ENCODE data around the gene UHRF2.

Gene UHRF2

DNA sequence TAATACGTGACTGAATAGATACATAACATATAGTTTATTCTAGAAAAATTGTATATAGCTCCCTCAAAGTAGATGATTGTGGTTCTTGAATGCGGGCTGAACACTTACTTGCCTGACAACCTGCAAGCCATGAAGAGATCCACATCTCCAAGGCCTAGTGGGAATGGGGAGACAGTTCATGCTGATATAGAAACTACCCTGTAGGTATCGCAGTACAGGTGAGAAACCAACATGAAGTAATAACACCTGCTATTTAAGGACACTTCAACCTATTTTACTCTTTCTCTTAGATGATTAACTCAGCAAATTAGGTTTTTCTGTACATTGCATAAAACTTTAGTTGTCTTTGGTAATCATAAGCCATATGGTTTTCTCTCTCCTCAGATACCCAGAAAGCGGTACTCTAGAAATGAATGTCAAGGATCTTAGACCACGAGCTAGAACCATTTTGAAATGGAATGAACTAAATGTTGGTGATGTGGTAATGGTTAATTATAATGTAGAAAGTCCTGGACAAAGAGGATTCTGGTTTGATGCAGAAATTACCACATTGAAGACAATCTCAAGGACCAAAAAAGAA is 47.3 kb downstream of the UHRF2 start:
- TF ChIP-seq, protein P1, sequence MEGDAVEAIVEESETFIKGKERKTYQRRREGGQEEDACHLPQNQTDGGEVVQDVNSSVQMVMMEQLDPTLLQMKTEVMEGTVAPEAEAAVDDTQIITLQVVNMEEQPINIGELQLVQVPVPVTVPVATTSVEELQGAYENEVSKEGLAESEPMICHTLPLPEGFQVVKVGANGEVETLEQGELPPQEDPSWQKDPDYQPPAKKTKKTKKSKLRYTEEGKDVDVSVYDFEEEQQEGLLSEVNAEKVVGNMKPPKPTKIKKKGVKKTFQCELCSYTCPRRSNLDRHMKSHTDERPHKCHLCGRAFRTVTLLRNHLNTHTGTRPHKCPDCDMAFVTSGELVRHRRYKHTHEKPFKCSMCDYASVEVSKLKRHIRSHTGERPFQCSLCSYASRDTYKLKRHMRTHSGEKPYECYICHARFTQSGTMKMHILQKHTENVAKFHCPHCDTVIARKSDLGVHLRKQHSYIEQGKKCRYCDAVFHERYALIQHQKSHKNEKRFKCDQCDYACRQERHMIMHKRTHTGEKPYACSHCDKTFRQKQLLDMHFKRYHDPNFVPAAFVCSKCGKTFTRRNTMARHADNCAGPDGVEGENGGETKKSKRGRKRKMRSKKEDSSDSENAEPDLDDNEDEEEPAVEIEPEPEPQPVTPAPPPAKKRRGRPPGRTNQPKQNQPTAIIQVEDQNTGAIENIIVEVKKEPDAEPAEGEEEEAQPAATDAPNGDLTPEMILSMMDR (IDR thresholded peaks at IDR 0.05; ENCODE audit: low read depth, low read length, missing control alignments), result no peak
- no peak for DNase-seq (ENCODE audit: low read depth)
- no peak overlapping the region for H3K4me3 ChIP-seq (ENCODE audit: low read depth, low read length)

DNA sequence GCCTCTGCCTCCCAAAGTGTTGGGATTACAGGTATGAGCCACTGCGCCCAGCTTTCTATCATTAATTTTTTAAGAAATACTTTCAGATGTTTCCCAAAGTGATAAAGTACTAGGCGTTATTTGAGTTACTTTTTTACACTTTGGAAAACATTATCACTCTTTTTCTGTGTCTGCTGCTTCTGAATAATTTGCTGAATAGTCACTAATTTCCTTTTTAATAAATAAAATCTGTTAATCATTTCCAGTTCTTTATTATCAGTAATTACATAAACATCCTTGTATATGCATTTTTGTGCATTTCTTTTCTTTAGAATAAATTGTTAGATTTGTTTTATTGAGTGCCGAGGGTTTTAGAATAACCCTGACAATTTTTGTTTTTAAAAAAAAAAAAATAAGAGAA is 48.6 kb downstream of the UHRF2 start:
- TF ChIP-seq, protein P1 (IDR thresholded peaks at IDR 0.05; ENCODE audit: low read depth, low read length, missing control alignments), result no peak
- no peak for DNase-seq (ENCODE audit: low read depth)
- H3K4me3 ChIP-seq (ENCODE audit: low read depth, low read length), result no peak overlapping the region

DNA sequence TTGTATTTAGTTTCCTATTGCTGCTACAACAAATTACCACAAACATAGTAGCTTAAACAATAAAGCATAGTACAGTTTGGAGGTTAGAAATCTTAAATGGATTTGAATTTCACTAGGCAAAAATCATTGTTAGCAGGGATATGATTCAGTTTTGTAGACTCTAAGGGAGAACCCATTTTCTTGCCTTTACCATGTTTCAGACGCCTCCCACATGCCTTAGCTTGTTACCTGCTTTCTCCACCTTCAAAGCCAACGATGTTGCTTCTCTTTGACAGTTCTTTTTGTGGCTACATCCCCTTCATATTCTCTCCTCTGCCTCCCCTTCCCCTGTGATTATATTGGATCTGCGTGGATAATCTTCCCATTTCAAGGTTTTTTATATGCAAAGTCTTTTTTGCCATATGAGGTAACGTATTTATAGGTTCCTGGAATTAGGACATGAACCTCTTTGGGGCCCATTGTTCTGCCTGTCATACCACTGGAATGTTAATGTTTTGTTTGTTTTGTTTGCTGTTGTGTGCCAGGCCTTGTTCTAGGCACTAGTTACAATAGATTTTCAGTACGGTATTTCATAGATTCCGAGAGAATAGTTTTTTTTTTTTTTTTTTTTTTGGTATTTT is 54.1 kb downstream of the UHRF2 start:
- DNase-seq (ENCODE audit: low read depth), result no peak
- H3K4me3 ChIP-seq (ENCODE audit: low read depth, low read length), result no peak overlapping the region
- TF ChIP-seq, protein P1 (IDR thresholded peaks at IDR 0.05; ENCODE audit: low read depth, low read length, missing control alignments), result no peak

DNA sequence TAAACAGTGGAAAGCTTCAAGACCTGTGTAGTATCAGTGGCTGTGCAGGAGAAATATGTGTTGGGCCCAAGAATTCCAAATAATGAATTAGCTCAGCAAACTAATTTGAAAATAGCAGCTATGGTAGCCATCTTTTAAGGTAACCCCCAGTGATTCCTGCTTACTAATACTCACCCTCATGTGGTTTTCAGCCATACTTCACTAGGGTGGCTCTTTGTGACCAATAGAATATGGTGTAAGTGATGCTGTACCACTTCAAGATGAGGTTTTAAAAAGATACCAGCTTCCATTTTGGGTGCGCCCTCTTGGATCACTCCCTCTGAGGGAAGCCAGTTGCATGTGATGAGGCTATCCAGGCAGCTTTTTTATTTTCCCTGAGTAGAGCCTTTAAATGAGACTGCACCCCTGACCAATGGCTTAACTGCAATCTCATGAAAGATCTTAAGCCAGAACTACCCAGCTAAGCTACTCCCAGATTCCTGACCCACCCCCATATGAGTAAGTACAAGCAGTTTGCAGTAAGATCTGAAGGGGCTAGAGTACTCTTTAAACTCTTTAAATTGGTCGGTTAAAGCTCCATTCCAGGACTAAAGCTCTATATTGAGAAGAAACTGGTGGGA is 58.3 kb downstream of the UHRF2 start:
- TF ChIP-seq, protein P1 (IDR thresholded peaks at IDR 0.05; ENCODE audit: low read depth, low read length, missing control alignments), result no peak
- H3K4me3 ChIP-seq (ENCODE audit: low read depth, low read length), result no peak overlapping the region
- no peak for DNase-seq (ENCODE audit: low read depth)

DNA sequence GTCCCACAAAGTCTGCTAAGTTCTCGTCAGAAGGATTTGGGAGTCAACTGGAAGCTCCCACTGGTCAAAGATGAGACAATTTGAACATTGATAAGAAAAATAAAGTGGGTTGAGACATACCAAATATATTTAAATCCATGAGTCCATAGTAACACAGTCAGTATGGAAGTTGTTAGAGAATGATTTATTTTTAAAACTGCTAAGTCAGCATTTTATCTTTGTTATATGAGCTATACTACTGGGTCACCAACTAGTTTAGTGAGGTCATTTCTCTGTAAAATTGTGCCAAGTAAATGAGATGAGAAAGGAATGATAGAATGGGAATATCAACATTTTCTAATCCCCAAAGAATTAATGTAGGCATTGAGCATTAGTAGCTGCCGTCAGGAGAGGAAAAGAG is 60.2 kb downstream of the UHRF2 start:
- DNase-seq (ENCODE audit: low read depth), result no peak
- TF ChIP-seq, protein P1 (IDR thresholded peaks at IDR 0.05; ENCODE audit: low read depth, low read length, missing control alignments), result no peak
- no peak overlapping the region for H3K4me3 ChIP-seq (ENCODE audit: low read depth, low read length)

DNA sequence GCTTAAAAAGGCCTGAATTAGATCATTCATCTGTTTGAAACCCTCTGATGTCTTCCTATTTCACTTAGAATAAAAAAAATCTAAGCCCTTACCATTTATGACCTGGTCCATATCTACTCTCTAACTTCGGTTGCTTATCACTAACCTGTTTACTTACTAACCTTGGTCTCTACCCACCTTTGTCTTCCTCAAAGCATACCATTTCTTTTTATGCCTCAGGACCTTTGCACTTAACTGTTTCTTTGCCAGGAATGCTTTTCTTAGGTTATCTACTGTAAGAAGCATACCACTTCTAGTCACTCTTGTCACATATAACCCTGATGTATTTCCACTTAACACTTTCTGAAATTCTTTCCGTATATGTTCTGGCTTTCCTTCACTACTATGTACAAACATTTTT is 67.0 kb downstream of the UHRF2 start:
- TF ChIP-seq, protein P1 (IDR thresholded peaks at IDR 0.05; ENCODE audit: low read depth, low read length, missing control alignments), result no peak
- H3K4me3 ChIP-seq (ENCODE audit: low read depth, low read length), result no peak overlapping the region
- no peak for DNase-seq (ENCODE audit: low read depth)

All from GM12864 (cell line).